Left hindlimb (tissue), 1 donor: ENCODE results near the gene GSE1.

ENCODE experiments used
- DNase-seq: peaks from one replicate; pipeline ENCODE4 v3.0.0-alpha.2; 2018

The GSE1 gene

GRCh38 chr16:85663891-85664321 lies 50.8 kb downstream of the GSE1 start:
- DNase-seq: no peak

DNA sequence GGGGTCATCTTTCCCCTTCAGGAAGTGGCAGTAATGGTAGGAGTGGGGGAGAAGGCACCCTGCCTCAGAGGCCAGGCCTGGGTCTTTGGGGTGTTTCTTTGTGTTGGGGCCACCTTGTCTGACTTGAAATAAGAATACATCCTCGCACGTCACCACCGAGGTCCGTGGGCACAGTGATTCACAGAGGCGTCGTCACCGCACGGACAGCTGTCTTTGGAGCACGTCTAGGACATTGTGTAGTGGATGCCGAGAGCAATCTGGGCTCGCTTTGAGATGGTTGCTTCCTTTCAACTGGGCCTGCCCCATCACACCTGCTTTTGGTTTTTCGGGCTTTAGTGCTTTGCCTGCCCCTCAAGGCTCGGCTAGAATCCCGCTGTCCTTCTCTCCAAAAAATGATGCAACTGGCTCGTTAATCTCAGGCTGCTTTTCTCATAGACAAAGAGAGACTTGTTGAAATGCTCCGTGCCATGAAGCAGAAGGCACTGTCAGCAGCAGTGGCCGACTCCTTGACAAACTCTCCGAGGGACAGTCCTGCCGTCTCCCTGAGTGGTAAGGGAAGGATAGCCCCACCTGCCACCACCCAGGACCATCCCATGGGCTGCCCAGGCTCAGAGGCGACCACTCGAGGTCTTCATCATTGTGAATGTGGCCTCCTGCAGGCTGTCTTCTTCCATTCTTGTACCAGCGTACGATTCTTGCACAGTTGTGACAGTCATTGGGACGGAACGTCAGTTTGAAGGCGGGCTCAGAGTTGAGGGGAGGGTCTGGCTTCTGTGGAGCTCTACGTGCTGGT lies 51.7 kb downstream of the GSE1 start:
- no peak for DNase-seq

- DNase-seq: no peak
Observed at GRCh38 chr16:85665373-85665740, 52.2 kb downstream of the GSE1 start.

- no peak for DNase-seq
Observed at GRCh38 chr16:85665929-85666328, 52.8 kb downstream of the GSE1 start.

- no peak for DNase-seq
Observed at GRCh38 chr16:85667261-85667660, 54.1 kb downstream of the GSE1 start.

GRCh38 chr16:85667841-85668413 lies 54.8 kb downstream of the GSE1 start:
- DNase-seq: no peak

- DNase-seq: no peak
Observed at GRCh38 chr16:85668676-85669424, 55.7 kb downstream of the GSE1 start.

- no peak for DNase-seq
Observed at GRCh38 chr16:85670840-85671239, 57.7 kb downstream of the GSE1 start.

DNA sequence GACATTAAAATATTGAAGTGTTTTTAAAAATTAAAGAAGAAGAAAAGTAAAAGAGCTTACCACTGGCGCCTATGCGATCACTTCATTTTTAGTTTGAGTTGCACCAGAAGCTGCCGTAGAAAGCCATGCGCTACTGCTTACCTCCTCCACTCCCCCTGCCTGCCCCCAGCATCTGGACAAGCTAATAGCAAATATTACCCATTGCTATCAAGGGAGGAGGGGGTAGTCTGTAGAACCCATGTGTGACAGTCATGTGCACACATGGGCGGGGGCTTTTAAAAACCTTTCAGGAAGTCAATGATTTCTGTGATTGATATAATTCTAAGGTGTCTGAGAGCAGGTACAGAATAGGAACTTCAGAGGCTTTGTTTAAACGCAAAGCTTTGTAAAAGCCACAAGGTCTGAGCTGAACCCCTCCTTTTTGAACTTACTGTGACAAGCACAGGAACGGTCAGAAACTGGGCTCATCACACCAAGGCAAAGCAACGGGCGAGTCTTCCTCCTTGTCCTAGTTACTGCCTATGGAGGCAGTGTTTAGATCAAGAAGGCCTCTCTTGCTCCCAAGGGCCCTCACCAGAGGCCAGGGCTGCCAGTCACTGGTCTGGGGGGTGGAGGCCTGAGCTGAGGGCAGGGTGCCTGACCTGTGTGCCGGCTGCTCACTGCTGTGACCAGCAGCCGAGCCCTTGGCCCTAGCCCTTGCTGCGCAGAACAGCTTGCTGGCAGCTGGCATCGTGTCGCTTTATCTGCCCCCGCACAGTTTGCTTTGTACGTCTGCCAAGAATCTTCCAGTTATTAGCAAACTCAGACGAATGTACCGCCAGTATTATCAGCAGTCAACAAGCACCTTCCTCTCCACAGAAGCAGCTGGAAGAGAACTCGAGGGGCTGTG lies 60.7 kb downstream of the GSE1 start:
- DNase-seq: no peak

DNA sequence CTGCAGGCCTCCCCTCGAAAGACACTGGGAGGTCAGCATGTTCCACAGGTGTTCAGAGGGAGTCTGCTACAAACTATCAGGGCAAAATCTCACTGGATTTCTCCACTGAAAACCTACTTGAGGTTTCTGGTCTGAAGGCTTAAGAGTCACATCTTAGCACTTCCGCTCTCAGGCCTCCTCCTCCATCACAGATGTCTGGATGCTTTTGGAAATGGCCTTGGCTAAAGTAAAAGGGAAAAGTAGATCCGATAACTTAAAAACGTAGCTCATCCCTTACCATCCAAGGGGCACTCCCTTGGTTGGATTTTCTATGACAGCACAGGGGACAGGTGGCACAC lies 61.3 kb downstream of the GSE1 start:
- DNase-seq: no peak

- DNase-seq: no peak
Observed at GRCh38 chr16:85674828-85675227, 61.7 kb downstream of the GSE1 start.

GRCh38 chr16:85675251-85675874 lies 62.2 kb downstream of the GSE1 start:
- DNase-seq: no peak

DNA sequence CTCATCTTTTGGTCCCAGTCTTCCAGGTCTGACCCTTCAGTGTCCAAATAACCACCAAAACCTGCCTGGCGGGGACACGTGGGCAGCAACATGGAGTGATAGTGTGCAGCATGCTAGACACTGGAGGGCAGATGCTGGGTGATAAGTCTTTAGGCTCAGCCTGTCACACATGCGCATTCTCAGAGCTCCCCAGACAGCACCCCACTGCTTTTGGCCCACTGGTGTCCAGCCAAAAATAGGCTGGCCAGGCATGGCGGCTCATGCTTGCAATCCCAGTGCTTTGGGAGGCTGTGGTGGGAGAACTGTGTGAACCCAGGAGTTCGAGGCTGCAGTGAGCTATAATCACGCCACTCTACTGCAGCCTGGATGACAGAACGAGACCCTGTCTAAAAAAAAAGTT lies 63.3 kb downstream of the GSE1 start:
- DNase-seq: no peak

- DNase-seq: no peak
Observed at GRCh38 chr16:85677383-85677967, 64.4 kb downstream of the GSE1 start.

DNA sequence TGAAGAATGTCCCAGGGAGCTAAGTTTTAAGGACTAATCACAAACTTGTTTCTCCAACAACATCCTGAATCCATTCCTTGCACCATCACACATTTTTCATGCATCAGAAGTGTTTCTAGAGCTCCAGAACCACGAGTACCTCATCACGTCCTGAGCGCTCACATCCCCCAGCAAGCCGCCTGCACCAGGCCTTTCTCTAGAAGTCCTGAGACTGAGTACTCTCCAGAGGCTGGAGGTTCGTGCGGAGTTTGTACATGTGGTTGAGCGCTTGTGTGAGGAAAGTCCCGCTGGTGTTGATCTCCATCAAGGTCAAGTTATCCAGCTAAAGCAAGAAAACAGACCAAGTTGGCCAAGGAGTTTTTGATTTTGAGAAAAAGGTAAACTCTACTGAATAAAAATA lies 64.9 kb downstream of the GSE1 start:
- no peak for DNase-seq

DNA sequence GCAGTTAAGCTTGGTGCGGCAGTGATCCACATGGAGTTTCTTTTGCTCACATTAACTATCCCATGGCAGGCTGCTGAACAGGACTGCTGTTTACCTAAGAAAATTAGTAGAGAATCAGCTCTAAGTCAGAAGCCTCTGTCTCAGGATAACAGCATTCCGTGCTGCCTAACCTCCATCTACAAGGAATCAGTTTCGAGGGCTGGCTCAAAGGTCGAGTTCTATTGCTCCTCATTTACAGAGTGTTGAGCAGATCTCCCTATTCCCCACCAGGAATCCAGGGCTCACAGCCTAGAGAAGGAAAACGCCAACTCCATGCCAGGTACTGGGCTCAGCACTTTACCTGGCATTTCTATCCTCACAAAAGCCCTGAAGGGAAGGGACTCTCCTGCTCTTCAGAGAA lies 65.7 kb downstream of the GSE1 start:
- DNase-seq: no peak

DNA sequence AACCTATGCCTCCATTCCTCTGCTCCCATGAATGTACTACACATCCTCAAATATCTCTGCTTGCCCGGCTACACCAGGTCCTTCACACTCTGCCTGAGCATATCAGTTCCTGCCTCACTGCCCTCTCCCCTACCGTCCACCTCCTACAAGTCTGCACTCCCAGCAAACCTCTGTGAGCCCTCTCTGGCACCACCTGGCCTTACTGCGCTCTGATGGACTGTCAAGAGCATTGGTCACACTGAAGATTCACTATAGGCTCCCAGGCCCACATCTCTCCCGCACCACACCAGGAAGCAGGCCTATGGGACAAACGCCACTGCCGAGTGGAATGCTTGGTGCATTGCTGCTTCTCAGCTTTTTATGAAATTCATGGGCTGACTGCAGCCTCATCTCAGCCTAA lies 66.7 kb downstream of the GSE1 start:
- no peak for DNase-seq

DNA sequence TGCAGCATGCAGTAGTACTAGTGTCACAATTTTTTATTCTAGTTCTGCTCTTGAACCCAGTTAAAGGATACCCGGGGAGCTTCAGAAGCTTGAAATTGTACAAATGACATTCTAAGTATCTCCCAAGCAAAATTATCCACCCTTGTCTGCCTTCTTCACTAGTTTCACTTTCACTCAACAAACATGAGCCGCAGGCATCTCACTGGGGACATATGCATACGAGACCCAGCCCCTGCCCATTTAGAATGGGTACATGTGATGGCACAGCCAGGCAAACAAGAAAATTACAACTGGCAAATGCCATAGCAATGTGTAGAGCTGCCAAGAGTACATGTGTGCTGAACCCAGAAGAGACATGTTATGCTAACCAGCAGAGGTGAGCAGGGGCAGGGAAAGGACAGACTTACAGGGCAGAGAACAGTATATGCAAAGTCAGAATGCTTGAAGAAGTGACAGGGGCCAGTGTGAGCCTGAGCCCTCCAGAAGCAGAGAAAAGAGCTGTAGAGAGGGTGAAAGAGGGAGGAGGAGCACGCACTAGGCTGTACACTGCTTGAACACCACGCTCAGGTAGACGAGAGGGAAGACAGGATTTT lies 67.3 kb downstream of the GSE1 start:
- DNase-seq: no peak

DNA sequence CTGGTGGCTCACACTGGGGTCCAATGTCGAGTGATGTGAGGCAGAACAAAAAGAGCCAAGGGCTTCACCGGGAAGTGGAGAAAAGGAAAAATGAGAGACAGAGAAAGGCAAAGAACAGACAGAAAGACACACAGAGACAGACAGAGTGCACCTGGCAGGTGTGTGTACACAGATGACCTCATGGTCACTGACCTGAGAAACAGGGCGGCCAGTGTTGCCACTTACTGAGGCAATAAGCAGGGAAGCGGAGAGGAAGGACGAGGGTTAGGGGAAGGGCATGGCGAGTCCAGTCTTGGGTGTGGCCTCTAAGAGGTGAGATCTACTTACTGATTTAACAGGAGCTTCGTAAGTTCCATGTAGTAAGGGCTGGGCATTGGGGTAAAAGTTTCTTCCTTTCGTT lies 68.1 kb downstream of the GSE1 start:
- DNase-seq: no peak

DNA sequence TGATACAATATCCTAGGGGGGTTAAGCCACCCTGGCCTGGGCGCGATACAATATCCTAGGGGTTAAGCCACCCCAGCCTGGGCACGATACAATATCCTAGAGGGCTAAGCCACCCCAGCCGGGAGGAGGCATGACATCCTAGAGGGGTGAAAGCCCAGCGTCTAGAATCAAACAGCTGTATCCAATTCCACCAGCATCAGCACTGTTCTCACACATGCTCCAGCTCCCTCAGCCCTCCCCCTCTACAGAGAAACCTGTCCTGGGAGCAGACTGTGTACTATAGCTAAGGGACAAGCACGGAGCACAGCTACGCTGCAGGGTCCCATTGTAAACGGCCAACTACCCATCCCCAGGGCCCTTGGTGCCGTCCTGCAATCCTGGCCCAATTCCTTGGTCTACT lies 69.4 kb downstream of the GSE1 start:
- DNase-seq: no peak

- no peak for DNase-seq
Observed at GRCh38 chr16:85683363-85683762, 70.2 kb downstream of the GSE1 start.

- DNase-seq: no peak
Observed at GRCh38 chr16:85685251-85685650, 72.1 kb downstream of the GSE1 start.
